ENCODE results near the gene RHOB.

The RHOB gene

GRCh38 chr2:20419007-20419576 lies 27.8 kb upstream of the RHOB start:
- TF ChIP-seq SIN3A (IDR thresholded peaks at IDR 0.05; ENCODE audit: borderline replicate concordance, insufficient read depth, low read length) (no peak), REST (IDR thresholded peaks at IDR 0.05; ENCODE audit: insufficient read depth in 1 of 2, low read depth in 2 of 2, low read length in 2 of 2) (no peak), FOXP2 (optimal IDR thresholded peaks at IDR 0.05; ENCODE audit: borderline replicate concordance, extremely low read depth, extremely low read length, insufficient read depth) (no peak), TAF1 (IDR thresholded peaks at IDR 0.05; ENCODE audit: borderline replicate concordance, insufficient read depth, low read length) (no peak), POLR2AphosphoS5 (IDR thresholded peaks at IDR 0.05; ENCODE audit: low read depth, low read length) (no peak)

DNA sequence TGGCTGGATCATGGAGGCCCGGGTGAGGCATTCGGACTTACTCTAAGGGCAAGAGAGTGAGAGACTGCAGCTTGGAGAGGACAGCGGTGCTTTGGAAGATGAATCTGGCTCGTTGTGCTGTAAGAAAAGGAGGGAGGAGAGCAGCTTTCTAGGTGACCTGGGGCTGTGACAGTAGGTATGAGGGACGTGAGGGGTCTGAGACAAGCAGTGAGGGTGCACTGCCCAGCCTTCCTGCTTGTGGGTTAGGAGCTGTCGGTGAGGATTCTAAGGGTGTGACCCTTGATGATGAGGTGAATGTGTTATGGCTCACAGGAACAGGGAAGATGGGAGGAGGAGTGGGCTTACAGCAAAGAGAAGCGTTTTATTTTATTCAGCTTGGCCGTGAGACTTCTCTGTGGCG lies 27.1 kb upstream of the RHOB start:
- no peak for TF ChIP-seq TAF1 (IDR thresholded peaks at IDR 0.05; ENCODE audit: borderline replicate concordance, insufficient read depth, low read length)
- TF ChIP-seq FOXP2 (optimal IDR thresholded peaks at IDR 0.05; ENCODE audit: borderline replicate concordance, extremely low read depth, extremely low read length, insufficient read depth) = no peak
- no peak for TF ChIP-seq SIN3A (IDR thresholded peaks at IDR 0.05; ENCODE audit: borderline replicate concordance, insufficient read depth, low read length)
- TF ChIP-seq POLR2AphosphoS5 (IDR thresholded peaks at IDR 0.05; ENCODE audit: low read depth, low read length) = no peak
- no peak for TF ChIP-seq REST (IDR thresholded peaks at IDR 0.05; ENCODE audit: insufficient read depth in 1 of 2, low read depth in 2 of 2, low read length in 2 of 2)

DNA sequence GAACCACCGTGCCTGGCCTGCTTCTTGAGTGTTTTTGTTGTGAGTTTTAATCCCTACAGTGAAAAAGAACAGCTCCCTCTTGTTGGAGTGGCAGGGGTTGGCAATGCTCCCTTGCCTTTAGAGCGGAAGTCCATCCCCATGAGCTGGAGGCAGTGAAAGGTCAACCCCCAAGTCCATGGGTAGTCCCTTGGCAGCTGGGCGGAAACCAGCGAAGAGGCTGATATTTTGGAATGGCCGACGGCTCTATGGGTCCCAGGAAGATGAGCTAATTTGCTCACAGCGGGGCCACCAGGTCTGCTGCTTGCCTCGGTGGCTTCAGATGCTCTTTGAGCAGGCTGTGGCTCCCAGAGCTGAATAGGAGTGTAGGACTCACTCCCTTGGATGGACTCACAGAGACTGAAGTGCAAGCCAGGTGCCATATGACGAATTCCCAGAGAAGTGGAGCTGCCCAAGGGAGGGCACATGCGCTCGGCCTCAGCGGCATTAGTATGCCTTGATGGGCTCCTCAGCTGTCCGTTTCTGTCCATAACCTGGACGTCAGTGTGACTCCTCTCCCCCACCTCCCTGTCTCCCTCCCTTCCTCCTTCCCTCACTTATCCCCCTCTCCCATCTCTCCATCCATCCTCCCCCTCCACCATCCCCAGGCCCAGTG lies 25.4 kb upstream of the RHOB start:
- TF ChIP-seq TAF1 (IDR thresholded peaks at IDR 0.05; ENCODE audit: borderline replicate concordance, insufficient read depth, low read length) (no peak), REST (IDR thresholded peaks at IDR 0.05; ENCODE audit: insufficient read depth in 1 of 2, low read depth in 2 of 2, low read length in 2 of 2) (no peak), SIN3A (IDR thresholded peaks at IDR 0.05; ENCODE audit: borderline replicate concordance, insufficient read depth, low read length) (no peak), FOXP2 (optimal IDR thresholded peaks at IDR 0.05; ENCODE audit: borderline replicate concordance, extremely low read depth, extremely low read length, insufficient read depth) (no peak), POLR2AphosphoS5 (IDR thresholded peaks at IDR 0.05; ENCODE audit: low read depth, low read length) (no peak)

GRCh38 chr2:20421988-20422370 lies 24.9 kb upstream of the RHOB start:
- no peak for TF ChIP-seq REST (IDR thresholded peaks at IDR 0.05; ENCODE audit: insufficient read depth in 1 of 2, low read depth in 2 of 2, low read length in 2 of 2)
- no peak for TF ChIP-seq FOXP2 (optimal IDR thresholded peaks at IDR 0.05; ENCODE audit: borderline replicate concordance, extremely low read depth, extremely low read length, insufficient read depth)
- no peak for TF ChIP-seq POLR2AphosphoS5 (IDR thresholded peaks at IDR 0.05; ENCODE audit: low read depth, low read length)
- no peak for TF ChIP-seq SIN3A (IDR thresholded peaks at IDR 0.05; ENCODE audit: borderline replicate concordance, insufficient read depth, low read length)
- no peak for TF ChIP-seq TAF1 (IDR thresholded peaks at IDR 0.05; ENCODE audit: borderline replicate concordance, insufficient read depth, low read length)

All from PFSK-1 (cell line).